ENCODE data around the gene ATF6B.
"Not testable (repeated sequence)": the region's sequence is repeated elsewhere in the genome, so short reads cannot be mapped to it uniquely, and the experiment has no call there.

Gene ATF6B

GRCh38 chr6:32102255-32102654, 25.8 kb downstream of the ATF6B start:
- DNase-seq, result no peak

GRCh38 chr6:32100251-32100650, 27.8 kb downstream of the ATF6B start:
- not testable (repeated sequence) for DNase-seq

GRCh38 chr6:32097364-32097763, 30.7 kb downstream of the ATF6B start:
- no peak for DNase-seq

- no peak for DNase-seq
These were observed 31.4 kb downstream of the ATF6B start for GRCh38 chr6:32096394-32097258.

GRCh38 chr6:32096087-32096393, 32.0 kb downstream of the ATF6B start:
- no peak for DNase-seq

GRCh38 chr6:32095338-32096086, 32.5 kb downstream of the ATF6B start:
- no peak for DNase-seq

- no peak for DNase-seq
These were observed 35.1 kb downstream of the ATF6B start for GRCh38 chr6:32092760-32093497.

GRCh38 chr6:32089082-32089828, 38.8 kb downstream of the ATF6B start:
- no peak for DNase-seq

GRCh38 chr6:32088487-32089049, 39.5 kb downstream of the ATF6B start:
- DNase-seq, result no peak

- DNase-seq, result no peak
These were observed 40.2 kb downstream of the ATF6B start for GRCh38 chr6:32087574-32088486.

GRCh38 chr6:32086661-32087573, 41.1 kb downstream of the ATF6B start:
- no peak for DNase-seq

GRCh38 chr6:32085759-32086459, 42.1 kb downstream of the ATF6B start:
- no peak for DNase-seq

- DNase-seq, result no peak
These were observed 43.3 kb downstream of the ATF6B start for GRCh38 chr6:32084780-32085179.

GRCh38 chr6:32083812-32084768, 44.0 kb downstream of the ATF6B start:
- DNase-seq, result no peak

- no peak for DNase-seq
These were observed 45.1 kb downstream of the ATF6B start for GRCh38 chr6:32082935-32083334.

- DNase-seq, result no peak
These were observed 45.6 kb downstream of the ATF6B start for GRCh38 chr6:32082478-32082877.

GRCh38 chr6:32081168-32081990, 46.7 kb downstream of the ATF6B start:
- no peak for DNase-seq

All from NCI-H2107 (cell line).